Activated CD8-positive, alpha-beta T cell treated with anti-CD3 and anti-CD28 coated beads for 36 hours (primary cell): ENCODE results near the gene MBTPS1. TPM values are rescaled to one million over a fixed set of nuclear protein-coding genes. Genes with fewer than 3 reads are reported as not detected.
A peak's percentile ranks its signal among the peaks of the same experiment; 100 is the strongest.

Source experiments
- ATAC-seq: fragments of 200-7000 bp; cut with Tn5 transposase; one replicate; pipeline ENCODE4 v1.10.0; 2021; ENCODE audit warnings: mild to moderate bottlenecking, moderate library complexity
- CTCF ChIA-PET: fragments of 350-600 bp; sonication (Branson Sonifier 250); formaldehyde crosslinking; loops from one replicate; lab custom pipeline; 2021; ENCODE audit warnings: antibody characterized with exemption; lab: Charles Lee
- POLR2A ChIA-PET: fragments of 350-600 bp; sonication (Branson Sonifier 250); formaldehyde crosslinking; loops from one replicate; lab custom pipeline; 2021; ENCODE audit warnings: antibody characterized with exemption; lab: Charles Lee
- DNase-seq: peaks from one replicate; pipeline ENCODE4 v3.0.0-alpha.2; 2020
- H3K27ac Mint-ChIP-seq: one replicate; pipeline ENCODE4 v1.8.0; 2021; ENCODE audit warnings: mild to moderate bottlenecking, mixed read lengths
- H3K27me3 Mint-ChIP-seq: one replicate; pipeline ENCODE4 v1.8.0; 2021; ENCODE audit warnings: mixed read lengths
- H3K36me3 Mint-ChIP-seq: one replicate; pipeline ENCODE4 v1.8.0; 2021; ENCODE audit warnings: low read depth, mixed read lengths
- H3K4me1 Mint-ChIP-seq: one replicate; pipeline ENCODE4 v1.8.0; 2021; ENCODE audit warnings: low read depth, mixed read lengths
- H3K4me3 Mint-ChIP-seq: one replicate; pipeline ENCODE4 v1.8.0; 2021; ENCODE audit warnings: mild to moderate bottlenecking, moderate library complexity, mixed read lengths
- H3K9me3 Mint-ChIP-seq: one replicate; pipeline ENCODE4 v1.8.0; 2021; ENCODE audit warnings: mixed read lengths
- intact Hi-C: fragments of 100-400 bp; cut with micrococcal nuclease; formaldehyde crosslinking; loops from one replicate; pipeline ENCODE4 v1.10.0; 2022
- total RNA-seq, 2 experiments: library from RNA; stranded (reverse); gene quantifications; one replicate each; pipeline ENCODE4 v1.2.3, GENCODE V29; 2021
- TF ChIP-seq, protein P1 (sequence below): fragments of 200-600 bp; IDR thresholded peaks from one replicate; pipeline ENCODE4 v1.8.0; 2022; ENCODE audit warnings: antibody characterized with exemption, mild to moderate bottlenecking

The MBTPS1 gene
- total RNA-seq, 2 experiments from 2014 or later: 31.5 to 31.7 TPM

DNA sequence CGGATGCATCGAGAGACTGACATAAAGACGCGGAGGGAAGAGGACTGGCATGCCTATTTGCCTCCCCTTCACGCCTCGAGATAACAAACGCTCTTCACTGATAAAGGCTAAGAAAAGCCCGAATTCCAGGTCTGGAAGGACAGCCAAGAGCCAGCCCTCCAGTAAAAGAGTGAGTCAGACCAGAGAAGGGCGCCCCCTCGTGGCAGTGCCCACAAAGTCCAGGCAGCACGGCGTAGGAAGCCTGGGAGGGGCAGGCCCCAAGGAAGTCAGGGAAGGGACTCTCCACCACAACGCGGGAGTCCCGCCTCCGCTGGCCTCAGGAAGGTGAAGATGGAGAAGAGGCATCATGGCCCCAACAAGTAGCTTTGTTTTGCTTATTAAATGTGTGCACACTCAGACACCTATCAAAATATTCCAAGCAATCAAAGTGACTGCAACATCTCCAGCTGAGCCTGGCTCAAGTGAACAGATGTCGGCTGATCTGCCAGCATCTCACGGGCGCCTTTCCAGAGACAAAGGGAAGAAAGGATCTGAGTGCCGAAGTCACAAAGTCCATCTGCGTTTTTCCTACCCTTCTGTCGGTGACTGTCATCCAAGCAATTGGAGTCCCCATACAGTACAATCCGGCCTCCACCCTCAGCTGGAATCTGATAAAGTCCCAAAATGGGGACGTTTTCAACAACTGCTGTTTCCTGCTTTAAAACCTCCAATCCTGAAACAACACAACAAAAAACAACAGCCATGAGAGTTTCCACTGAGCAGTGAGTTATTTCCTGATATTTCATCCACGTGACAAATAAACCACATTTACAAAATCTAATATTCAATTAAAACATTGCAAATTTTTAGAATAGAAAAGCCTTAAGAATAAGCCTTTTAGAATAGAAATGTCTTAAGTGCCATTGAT is 53.8 kb downstream of the MBTPS1 start:
- POLR2A ChIA-PET: interaction anchor here (1.0 to 1.2 kb wide), 2 partner anchors 20 to 106 kb away, joined by 3 to 4 read pairs; no protein-coding TSS in a partner anchor
- ATAC-seq (peak; percentile 92), DNase-seq (peak; percentile 82)
- Mint-ChIP-seq H3K4me3 (no peak overlapping the region), H3K9me3 (no peaks in the 10 kb centered on the region), H3K4me1 (peaks cover 8% of the 10 kb centered on the region), H3K27me3 (no peaks in the 10 kb centered on the region), H3K27ac (peak overlapping the region; percentile 64), H3K36me3 (peaks cover 30% of the 10 kb centered on the region)
- intact Hi-C loops: no loop called here
- TF ChIP-seq, protein P1, sequence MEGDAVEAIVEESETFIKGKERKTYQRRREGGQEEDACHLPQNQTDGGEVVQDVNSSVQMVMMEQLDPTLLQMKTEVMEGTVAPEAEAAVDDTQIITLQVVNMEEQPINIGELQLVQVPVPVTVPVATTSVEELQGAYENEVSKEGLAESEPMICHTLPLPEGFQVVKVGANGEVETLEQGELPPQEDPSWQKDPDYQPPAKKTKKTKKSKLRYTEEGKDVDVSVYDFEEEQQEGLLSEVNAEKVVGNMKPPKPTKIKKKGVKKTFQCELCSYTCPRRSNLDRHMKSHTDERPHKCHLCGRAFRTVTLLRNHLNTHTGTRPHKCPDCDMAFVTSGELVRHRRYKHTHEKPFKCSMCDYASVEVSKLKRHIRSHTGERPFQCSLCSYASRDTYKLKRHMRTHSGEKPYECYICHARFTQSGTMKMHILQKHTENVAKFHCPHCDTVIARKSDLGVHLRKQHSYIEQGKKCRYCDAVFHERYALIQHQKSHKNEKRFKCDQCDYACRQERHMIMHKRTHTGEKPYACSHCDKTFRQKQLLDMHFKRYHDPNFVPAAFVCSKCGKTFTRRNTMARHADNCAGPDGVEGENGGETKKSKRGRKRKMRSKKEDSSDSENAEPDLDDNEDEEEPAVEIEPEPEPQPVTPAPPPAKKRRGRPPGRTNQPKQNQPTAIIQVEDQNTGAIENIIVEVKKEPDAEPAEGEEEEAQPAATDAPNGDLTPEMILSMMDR: peak; percentile 88
- CTCF ChIA-PET: interaction anchor here (0.7 to 10.8 kb wide), 18 partner anchors 19 to 237 kb away, joined by 3 to 124 read pairs (median 4); partner anchors contain the start of gene OSGIN1

DNA sequence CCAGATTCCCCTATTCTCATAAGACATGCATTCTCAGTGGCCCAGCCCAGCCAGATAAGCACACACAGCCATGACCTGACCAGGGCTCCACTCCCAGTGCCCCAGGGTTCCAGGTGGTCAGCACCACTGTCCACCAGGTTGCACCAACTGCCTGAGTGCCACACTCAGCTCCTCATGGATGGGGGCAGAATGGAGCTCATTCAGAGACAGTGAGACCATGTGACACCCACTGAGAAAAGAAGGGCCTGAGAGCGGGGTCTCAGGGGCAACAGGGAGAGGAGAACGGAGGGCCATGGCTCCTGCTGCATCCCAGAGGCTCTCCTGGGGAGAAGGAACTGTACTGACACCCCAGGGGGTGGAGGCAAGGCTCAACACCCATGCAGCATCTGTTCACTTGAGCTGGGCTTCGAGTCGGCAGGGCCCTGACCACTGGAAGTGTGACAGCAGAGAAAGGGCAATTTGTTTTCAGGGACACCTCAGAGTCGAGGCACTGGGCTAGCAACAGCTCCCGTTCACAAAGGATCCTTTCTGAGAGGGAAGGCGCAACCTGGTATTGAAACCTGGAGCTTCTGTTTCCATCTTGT is 55.4 kb downstream of the MBTPS1 start:
- POLR2A ChIA-PET: no interaction called here

DNA sequence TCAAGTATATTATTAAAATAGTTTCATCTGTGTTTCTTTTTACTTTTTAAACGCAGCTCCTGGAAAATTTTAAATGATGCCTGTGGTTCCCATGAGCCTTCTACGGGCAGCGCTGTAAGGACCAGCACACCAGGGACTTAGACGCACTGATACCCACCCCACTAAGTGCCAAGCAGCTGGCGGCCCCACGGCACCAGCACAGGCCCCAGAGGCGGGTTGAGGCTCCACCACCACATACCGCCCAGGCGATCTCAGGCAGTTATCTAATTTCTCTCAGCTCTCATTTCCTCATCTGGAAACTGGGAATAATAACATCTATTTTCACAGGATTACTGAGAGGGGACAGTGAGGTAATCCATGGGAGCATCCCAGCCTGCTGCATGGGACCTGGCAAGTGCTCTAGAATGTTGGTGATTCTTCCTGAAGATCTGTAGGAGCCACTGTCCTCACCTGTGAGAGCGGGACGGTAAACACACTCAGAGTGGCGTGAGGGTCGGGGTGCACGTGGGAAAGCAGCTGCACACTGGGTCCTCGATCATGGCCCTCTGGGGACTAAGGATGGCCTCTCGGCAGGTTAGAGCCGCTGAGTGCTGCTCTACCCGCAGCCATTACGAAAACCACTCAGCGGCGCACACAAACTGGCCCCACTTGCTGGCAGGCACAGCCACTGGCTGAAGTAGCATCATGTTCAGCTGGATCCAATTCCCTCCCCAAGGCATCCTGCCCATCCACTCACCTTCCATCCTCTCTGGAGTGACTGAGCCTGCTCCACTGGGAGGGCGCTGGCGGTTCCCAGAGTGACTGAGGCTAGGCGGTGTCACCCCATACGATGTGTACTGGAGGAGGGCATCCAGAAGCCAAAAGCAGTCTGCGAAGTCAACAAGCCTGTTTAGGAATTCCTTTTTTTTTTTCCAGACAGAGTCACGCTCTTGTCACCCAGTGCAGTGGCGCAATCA is 56.5 kb downstream of the MBTPS1 start:
- ChIA-PET CTCF (interaction anchor here (0.5 to 2.0 kb wide), 10 partner anchors 9 to 133 kb away, joined by 3 to 10 read pairs (median 6); partner anchors contain the start of gene TAF1C), POLR2A (interaction anchor here (0.6 kb wide), 2 partner anchors 29 to 46 kb away, joined by 3 to 4 read pairs; no protein-coding TSS in a partner anchor)
- ATAC-seq: no peak
- Mint-ChIP-seq H3K27me3 (no peaks in the 10 kb centered on the region), H3K36me3 (peaks cover 25% of the 10 kb centered on the region), H3K4me3 (no peak overlapping the region), H3K9me3 (no peaks in the 10 kb centered on the region), H3K27ac (no peak overlapping the region), H3K4me1 (peaks cover 8% of the 10 kb centered on the region)
- TF ChIP-seq, protein P1: no peak
- DNase-seq: no peak
- intact Hi-C loops: no loop called here

More for the DNA sequence above, 55.4 kb downstream of the MBTPS1 start:
- Mint-ChIP-seq H3K4me1 (peaks cover 8% of the 10 kb centered on the region), H3K4me3 (no peak overlapping the region), H3K27ac (no peak overlapping the region), H3K27me3 (no peaks in the 10 kb centered on the region), H3K36me3 (peaks cover 25% of the 10 kb centered on the region), H3K9me3 (no peaks in the 10 kb centered on the region)
- intact Hi-C loops: no loop called here
- TF ChIP-seq, protein P1: no peak
- DNase-seq: no peak
- ATAC-seq: no peak
- CTCF ChIA-PET: interaction anchor here (0.6 to 1.9 kb wide), 7 partner anchors 22 to 134 kb away, joined by 3 to 10 read pairs (median 4); no protein-coding TSS in a partner anchor

DNA sequence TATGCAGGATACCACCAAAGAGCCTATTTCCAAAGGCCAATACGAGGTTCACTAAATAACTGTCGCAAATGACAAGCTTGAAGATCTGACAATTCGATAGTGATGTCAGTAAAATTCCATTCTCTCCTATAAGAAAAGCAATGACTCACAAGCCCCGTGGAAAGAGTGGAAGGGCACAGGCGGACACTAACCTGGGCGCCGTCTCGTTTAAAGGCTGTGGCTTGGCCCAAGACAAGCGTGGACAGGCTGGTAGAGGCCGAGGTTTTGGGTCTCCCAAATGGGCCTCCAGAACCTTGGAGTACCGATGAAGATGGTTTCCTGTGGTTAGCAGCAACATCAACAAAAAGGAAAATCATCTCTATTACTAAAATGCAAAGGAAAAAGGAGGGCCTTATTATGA is 57.6 kb downstream of the MBTPS1 start:
- intact Hi-C loops: no loop called here
- Mint-ChIP-seq H3K4me1 (peaks cover 8% of the 10 kb centered on the region), H3K36me3 (peaks cover 27% of the 10 kb centered on the region), H3K27me3 (no peaks in the 10 kb centered on the region), H3K27ac (no peak overlapping the region), H3K4me3 (no peak overlapping the region), H3K9me3 (no peaks in the 10 kb centered on the region)
- no peak for ATAC-seq
- TF ChIP-seq, protein P1: no peak
- ChIA-PET POLR2A (no interaction called here), CTCF (interaction anchor here (1.0 to 2.0 kb wide), 6 partner anchors 10 to 128 kb away, joined by 3 to 8 read pairs (median 7); partner anchors contain the start of gene TAF1C)
- no peak for DNase-seq
